CD14-positive monocyte (primary cell): Measurements from ENCODE around the gene CRY1. TPM values are rescaled to one million over a fixed set of nuclear protein-coding genes. Genes with fewer than 3 reads are reported as not detected.

ENCODE experiments used
- DNase-seq, 3 donors: peaks; one replicate each; pipeline ENCODE4 v3.0.0-alpha.2; 2011 to 2022
- H2AFZ ChIP-seq: 2 replicates; pipeline ENCODE4 v1.6.0; 2012; ENCODE audit warnings: mild to moderate bottlenecking, low read depth, low read length, inconsistent platforms; ENCODE audit not compliant: insufficient read depth, poor library complexity, severe bottlenecking
- H3K27ac ChIP-seq, 2 donors: 1 replicate in 1 of 2; 2 replicates in 1 of 2; pipeline ENCODE4 v1.5.1; 2012 to 2013; ENCODE audit warnings: low read length in 2 of 2, control low read depth in 1 of 2, inconsistent platforms in 1 of 2, low read depth in 1 of 2, mild to moderate bottlenecking in 1 of 2
- H3K27me3 ChIP-seq, 2 donors: one replicate each; pipeline versions ENCODE4 v1.6.0 to v1.6.1; 2011 to 2013; ENCODE audit warnings: low read length in 2 of 2; ENCODE audit not compliant: control insufficient read depth in 2 of 2, insufficient read depth in 2 of 2
- H3K36me3 ChIP-seq, 2 donors: replicated peaks in 1 of 2; 1 replicate in 1 of 2; 2 replicates in 1 of 2; pipeline versions ENCODE4 v1.5.1 to v1.6.1; 2012 to 2013; ENCODE audit warnings: low read length in 2 of 2, control low read depth in 1 of 2, inconsistent platforms in 1 of 2, mild to moderate bottlenecking in 1 of 2; ENCODE audit not compliant: insufficient read depth in 2 of 2, control insufficient read depth in 1 of 2
- H3K4me1 ChIP-seq, 2 donors: 1 replicate in 1 of 2; 2 replicates in 1 of 2; pipeline versions ENCODE4 v1.5.1 to v1.6.1; 2012 to 2013; ENCODE audit warnings: low read length in 2 of 2, control low read depth in 1 of 2, inconsistent platforms in 1 of 2, mild to moderate bottlenecking in 1 of 2, moderate library complexity in 1 of 2; ENCODE audit not compliant: insufficient read depth in 2 of 2, control insufficient read depth in 1 of 2
- H3K4me2 ChIP-seq: replicated peaks from 2 replicates; pipeline ENCODE3; 2012; ENCODE audit warnings: low read length, moderate library complexity, mild to moderate bottlenecking; ENCODE audit not compliant: poor library complexity, severe bottlenecking; ENCODE audit errors: extremely low read depth
- H3K4me3 ChIP-seq, 3 experiments: fragments of 200-600 bp in 1 of 3; sonication (generic) in 1 of 3; replicated peaks in 1 of 3; 1 replicate in 2 of 3; 2 replicates in 1 of 3; pipeline ENCODE4 v1.5.1; 2011 to 2013; ENCODE audit warnings: low read length in 3 of 3, mild to moderate bottlenecking in 3 of 3, control low read depth in 2 of 3, low read depth in 2 of 3, inconsistent platforms in 1 of 3, moderate library complexity in 1 of 3
- H3K79me2 ChIP-seq: 2 replicates; pipeline ENCODE4 v1.6.0; 2012; ENCODE audit warnings: mild to moderate bottlenecking, control low read depth, inconsistent platforms, low read length, moderate library complexity; ENCODE audit not compliant: insufficient read depth
- H3K9ac ChIP-seq: 2 replicates; pipeline ENCODE4 v1.6.0; 2017; ENCODE audit warnings: low read length, mild to moderate bottlenecking; ENCODE audit not compliant: insufficient read depth, poor library complexity, severe bottlenecking
- H3K9me3 ChIP-seq, 2 donors: replicated peaks in 1 of 2; 1 replicate in 1 of 2; 2 replicates in 1 of 2; pipeline versions ENCODE4 v1.5.1 to v1.6.1; 2012 to 2013; ENCODE audit warnings: low read length in 2 of 2, control low read depth in 1 of 2; ENCODE audit not compliant: control insufficient read depth in 1 of 2, insufficient read depth in 1 of 2
- H4K20me1 ChIP-seq: 2 replicates; pipeline ENCODE4 v1.6.0; 2012; ENCODE audit warnings: mild to moderate bottlenecking, low read length, control low read depth, moderate library complexity; ENCODE audit not compliant: insufficient read depth
- H3K27ac Mint-ChIP-seq, 7 donors: one replicate each; pipeline ENCODE4 v1.8.0; 2020; ENCODE audit warnings: mild to moderate bottlenecking in 7 of 7, mixed read lengths in 7 of 7, moderate library complexity in 6 of 7, inconsistent platforms in 2 of 7
- H3K27me3 Mint-ChIP-seq, 3 donors: one replicate each; pipeline ENCODE4 v1.8.0; 2021 to 2022; ENCODE audit warnings: low read depth in 3 of 3, mild to moderate bottlenecking in 3 of 3, mixed read lengths in 3 of 3, moderate library complexity in 3 of 3, inconsistent platforms in 1 of 3
- H3K36me3 Mint-ChIP-seq, 2 donors: one replicate each; pipeline ENCODE4 v1.8.0; 2020; ENCODE audit warnings: mixed read lengths in 2 of 2, inconsistent platforms in 1 of 2, mild to moderate bottlenecking in 1 of 2
- H3K4me1 Mint-ChIP-seq: one replicate; pipeline ENCODE4 v1.8.0; 2020; ENCODE audit warnings: mild to moderate bottlenecking, mixed read lengths
- H3K4me3 Mint-ChIP-seq, 2 donors: one replicate each; pipeline ENCODE4 v1.8.0; 2020; ENCODE audit warnings: mild to moderate bottlenecking in 2 of 2, mixed read lengths in 2 of 2, moderate library complexity in 1 of 2
- H3K9me3 Mint-ChIP-seq, 7 donors: one replicate each; pipeline ENCODE4 v1.8.0; 2020 to 2022; ENCODE audit warnings: mixed read lengths in 7 of 7, mild to moderate bottlenecking in 6 of 7, moderate library complexity in 6 of 7, inconsistent platforms in 2 of 7
- CTCF ChIP-seq: fragments of 200-600 bp; IDR thresholded peaks from one replicate; pipeline ENCODE4 v1.8.0; 2022; ENCODE audit warnings: antibody characterized with exemption, mild to moderate bottlenecking
- WGBS: methylation state at CpG from one replicate; pipeline ENCODE4 v1.1.5; 2013; ENCODE audit warnings: missing lambda C conversion rate; ENCODE audit not compliant: insufficient coverage; 5-methylcytosine and 5-hydroxymethylcytosine counted together
- intact Hi-C, 2 donors: fragments of 100-400 bp; cut with micrococcal nuclease; formaldehyde crosslinking; loops; one replicate each; pipeline versions ENCODE4 v1.15.0 to v1.15.1; 2023
- polyA plus RNA-seq, 3 donors: library from polyadenylated mRNA; depleted of rRNA in 1 of 3; unstranded in 2 of 3; stranded (reverse) in 1 of 3; fragments of 300-500 nt in 2 of 3; fragments of >200 nt in 1 of 3; fragmentation: Illumina TruSeq in 2 of 3; gene quantifications; 1 replicate in 2 of 3; 2 replicates in 1 of 3; pipeline ENCODE4 v1.2.3, GENCODE V29; 2012 to 2021

The CRY1 gene
- polyA plus RNA-seq, 3 donors: 3.8 to 7.7 (median 5.8) TPM

DNA sequence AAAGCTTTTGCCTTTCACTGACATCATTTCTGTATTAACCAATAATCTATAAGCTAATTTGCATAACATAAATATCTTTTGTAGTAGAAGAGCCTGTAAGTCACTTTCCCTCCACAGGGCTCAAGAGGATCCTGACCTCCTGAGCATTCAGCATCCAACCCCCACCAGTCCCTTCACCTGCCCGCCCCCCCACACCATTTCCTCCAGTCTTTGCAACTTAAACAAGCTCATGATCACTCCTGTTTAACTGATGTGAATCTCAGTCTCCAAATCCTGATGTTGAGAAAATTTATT, 12.0 kb upstream of the CRY1 start:
- H3K9me3 Mint-ChIP-seq: peaks cover 0 to 2% (median 0%) of the 10 kb centered on the region in 7 donors

DNA sequence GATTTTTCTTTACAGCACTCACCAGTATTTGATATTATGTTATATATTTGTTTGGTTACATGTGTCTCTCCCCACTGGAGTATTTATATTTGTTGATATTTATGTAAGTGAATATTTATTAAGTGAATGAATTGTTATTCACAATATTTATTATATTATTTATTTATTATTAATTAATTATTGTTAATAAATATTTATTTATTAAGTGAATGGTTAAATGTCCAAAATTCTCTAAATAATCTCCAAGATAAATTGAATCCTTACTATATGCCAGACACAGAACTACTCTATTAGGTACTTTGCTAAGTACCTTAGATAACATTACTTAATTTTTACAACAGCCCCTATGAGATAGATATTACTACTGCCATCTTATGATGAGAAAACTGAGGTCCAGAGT, 10.2 kb upstream of the CRY1 start:
- intact Hi-C loops: loop anchor here (10.0 kb wide), 1 partner anchor 719 kb away; no protein-coding TSS in a partner anchor
- no peaks in the 10 kb centered on the region for H3K4me1 Mint-ChIP-seq
- H3K9me3 Mint-ChIP-seq: peaks cover 0 to 2% (median 0%) of the 10 kb centered on the region in 7 donors
- H3K36me3 Mint-ChIP-seq: no peaks in the 10 kb centered on the region
- no peaks in the 10 kb centered on the region for H3K4me1 ChIP-seq
- H3K9me3 ChIP-seq: no peaks in the 10 kb centered on the region
- no peak overlapping the region for H3K27ac ChIP-seq
- no peaks in the 10 kb centered on the region for H3K79me2 ChIP-seq
- no peak for DNase-seq
- no peak overlapping the region for H3K27ac Mint-ChIP-seq
- H2AFZ ChIP-seq: no peak overlapping the region
- H3K4me2 ChIP-seq: no peak overlapping the region
- no peaks in the 10 kb centered on the region for H4K20me1 ChIP-seq
- no peak overlapping the region for H3K4me3 ChIP-seq
- no peaks in the 10 kb centered on the region for H3K36me3 ChIP-seq
- H3K27me3 Mint-ChIP-seq: peaks cover 0 to 11% (median 5%) of the 10 kb centered on the region in 3 donors
- peaks cover 0 to 2% of the 10 kb centered on the region in 2 donors for H3K27me3 ChIP-seq
- no peak overlapping the region for H3K9ac ChIP-seq
- TF ChIP-seq CTCF: no peak
- H3K4me3 Mint-ChIP-seq: no peak overlapping the region

More for the DNA sequence above, 12.0 kb upstream of the CRY1 start:
- no peak for DNase-seq
- no peak overlapping the region for H3K4me3 Mint-ChIP-seq
- H3K27ac Mint-ChIP-seq: no peak overlapping the region
- no peak overlapping the region for H3K27ac ChIP-seq
- H3K27me3 ChIP-seq: peaks cover 0 to 2% of the 10 kb centered on the region in 2 donors
- H3K36me3 Mint-ChIP-seq: no peaks in the 10 kb centered on the region
- H4K20me1 ChIP-seq: no peaks in the 10 kb centered on the region
- TF ChIP-seq CTCF: no peak
- H3K9ac ChIP-seq: no peak overlapping the region
- no peak overlapping the region for H3K4me2 ChIP-seq
- H3K4me3 ChIP-seq: no peak overlapping the region
- no peaks in the 10 kb centered on the region for H3K79me2 ChIP-seq
- no peaks in the 10 kb centered on the region for H3K36me3 ChIP-seq
- peaks cover 4 to 8% (median 6%) of the 10 kb centered on the region in 3 donors for H3K27me3 Mint-ChIP-seq
- no CpG with 5 or more reads among the region's 1 CpG for WGBS
- no peak overlapping the region for H2AFZ ChIP-seq
- no peaks in the 10 kb centered on the region for H3K4me1 Mint-ChIP-seq
- no peaks in the 10 kb centered on the region for H3K4me1 ChIP-seq
- no peaks in the 10 kb centered on the region for H3K9me3 ChIP-seq
- intact Hi-C loops: loop anchor here (10.0 kb wide), 1 partner anchor 721 kb away; no protein-coding TSS in a partner anchor
